Heart left ventricle (tissue), 13 donors: ENCODE results near the gene RBX1.

ENCODE experiments used
- POLR2A ChIP-seq, 2 donors: fragments of 450-650 bp; IDR thresholded peaks; one replicate each; pipeline ENCODE4 v1.6.1; 2017; ENCODE audit warnings: antibody characterized with exemption in 2 of 2, mild to moderate bottlenecking in 2 of 2, moderate library complexity in 2 of 2
- TF ChIP-seq, protein P1 (sequence below), 12 donors: fragments of 200-600 bp; sonication (generic) in 4 of 12; IDR thresholded peaks; one replicate each; pipeline versions ENCODE4 v1.5.0 to v1.8.0; 2018 to 2022; ENCODE audit warnings: antibody characterized with exemption in 12 of 12, mild to moderate bottlenecking in 5 of 12
- donor health status: ischemic (EF 13 %, LVEDD 7.1; RV severe dilation, severe dysfunction).
- donor health status: DM: no; HTN: yes; CAD: no.
- donor health status: DM: no; HTN: no; CAD: no.
- donor health status: ischemic (EF 25% LVEDD 6.9; RV normal size, moderate dysfunction).
- donor health status: ischemic (EF 25% LVEDD 5.7; RV mildly dilated, moderate dysfunction).
- donor health status: ischemic (EF 35%, LVEDD 5.7; RV mildly dilated, moderate dysfunction).
- donor health status: nonischemic (EF 11% LVEDD 7.7; RV severe dilation, severe dysfunction).
- donor health status: DM: yes; HTN: yes; CAD: no.
- donor health status: PGD.
- donor health status: ischemic (EF 29% LVEDD 5.4; RV normal size, mild dysfunction).
- donor health status: nonischemic (EF 23%, LVEDD 6.1; RV moderate dilation, normal function).

DNA sequence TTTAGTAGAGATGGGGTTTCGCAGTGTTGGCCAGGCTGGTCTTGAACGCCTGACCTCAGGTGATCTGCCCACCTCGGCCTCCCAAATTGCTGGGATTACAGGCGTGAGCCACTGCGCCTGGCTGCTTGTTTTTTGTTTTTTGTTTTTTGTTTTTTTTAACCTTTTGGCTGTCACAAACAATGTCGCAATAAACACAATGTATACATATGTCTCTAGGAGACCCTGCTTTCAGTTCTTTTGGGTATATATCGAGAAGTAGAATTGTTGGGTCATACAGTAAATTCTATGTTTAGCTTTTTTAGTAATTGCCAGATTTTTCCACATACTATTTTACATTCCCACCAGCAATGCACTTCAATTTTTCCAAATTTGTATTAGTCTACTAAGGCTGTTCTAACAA lies 28.0 kb downstream of the RBX1 start:
- TF ChIP-seq, protein P1, sequence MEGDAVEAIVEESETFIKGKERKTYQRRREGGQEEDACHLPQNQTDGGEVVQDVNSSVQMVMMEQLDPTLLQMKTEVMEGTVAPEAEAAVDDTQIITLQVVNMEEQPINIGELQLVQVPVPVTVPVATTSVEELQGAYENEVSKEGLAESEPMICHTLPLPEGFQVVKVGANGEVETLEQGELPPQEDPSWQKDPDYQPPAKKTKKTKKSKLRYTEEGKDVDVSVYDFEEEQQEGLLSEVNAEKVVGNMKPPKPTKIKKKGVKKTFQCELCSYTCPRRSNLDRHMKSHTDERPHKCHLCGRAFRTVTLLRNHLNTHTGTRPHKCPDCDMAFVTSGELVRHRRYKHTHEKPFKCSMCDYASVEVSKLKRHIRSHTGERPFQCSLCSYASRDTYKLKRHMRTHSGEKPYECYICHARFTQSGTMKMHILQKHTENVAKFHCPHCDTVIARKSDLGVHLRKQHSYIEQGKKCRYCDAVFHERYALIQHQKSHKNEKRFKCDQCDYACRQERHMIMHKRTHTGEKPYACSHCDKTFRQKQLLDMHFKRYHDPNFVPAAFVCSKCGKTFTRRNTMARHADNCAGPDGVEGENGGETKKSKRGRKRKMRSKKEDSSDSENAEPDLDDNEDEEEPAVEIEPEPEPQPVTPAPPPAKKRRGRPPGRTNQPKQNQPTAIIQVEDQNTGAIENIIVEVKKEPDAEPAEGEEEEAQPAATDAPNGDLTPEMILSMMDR (IDR thresholded peaks at IDR 0.05) = no peak
- no peak for TF ChIP-seq POLR2A (IDR thresholded peaks at IDR 0.05)
